ENCODE data around the gene SLK. TPM values are rescaled to one million over a fixed set of nuclear protein-coding genes. Genes with fewer than 3 reads are reported as not detected.

SLK gene
- total RNA-seq, 1 experiment from 2014 or later: 25.6 TPM

GRCh38 chr10:104028823-104029520, 62.0 kb downstream of the SLK start:
- Mint-ChIP-seq H3K36me3 (ENCODE audit: insufficient read depth, unreplicated experiment) (peaks cover 18% of the 10 kb centered on the region), H3K4me1 (ENCODE audit: low read depth, unreplicated experiment) (peaks cover 15% of the 10 kb centered on the region), H3K9me3 (ENCODE audit: low read depth, unreplicated experiment) (no peaks in the 10 kb centered on the region), H3K27me3 (ENCODE audit: unreplicated experiment) (no peaks in the 10 kb centered on the region), H3K4me3 (ENCODE audit: low read depth, unreplicated experiment) (no peak overlapping the region), H3K27ac (ENCODE audit: unreplicated experiment) (no peak overlapping the region)
- CTCF ChIA-PET: interaction anchor here (0.5 kb wide), 1 partner anchor 92 kb away, joined by 3 read pairs; no protein-coding TSS in a partner anchor
- intact Hi-C loops (cut with micrococcal nuclease; ENCODE audit: unreplicated experiment): no loop called here
- BruUV-seq (replicated peaks): no TSS peak
- no peak for TF ChIP-seq CTCF (IDR thresholded peaks at IDR 0.05; ENCODE audit: unreplicated experiment)
- DNase-seq: no peak

- peaks cover 10% of the 10 kb centered on the region for H3K4me1 Mint-ChIP-seq (ENCODE audit: low read depth, unreplicated experiment)
- BruUV-seq (replicated peaks): no TSS peak
- no peak overlapping the region for H3K4me3 Mint-ChIP-seq (ENCODE audit: low read depth, unreplicated experiment)
- no peak for DNase-seq
- intact Hi-C loops (cut with micrococcal nuclease; ENCODE audit: unreplicated experiment): no loop called here
- H3K36me3 Mint-ChIP-seq (ENCODE audit: insufficient read depth, unreplicated experiment): peaks cover 13% of the 10 kb centered on the region
- no peaks in the 10 kb centered on the region for H3K27me3 Mint-ChIP-seq (ENCODE audit: unreplicated experiment)
- no peak overlapping the region for H3K27ac Mint-ChIP-seq (ENCODE audit: unreplicated experiment)
- no peaks in the 10 kb centered on the region for H3K9me3 Mint-ChIP-seq (ENCODE audit: low read depth, unreplicated experiment)
- TF ChIP-seq CTCF (IDR thresholded peaks at IDR 0.05; ENCODE audit: unreplicated experiment): no peak
- CTCF ChIA-PET: no interaction called here
These were observed 62.6 kb downstream of the SLK start for GRCh38 chr10:104029521-104029860.

- CTCF ChIA-PET: no interaction called here
- no peak for DNase-seq
- Mint-ChIP-seq H3K27me3 (ENCODE audit: unreplicated experiment) (no peaks in the 10 kb centered on the region), H3K4me1 (ENCODE audit: low read depth, unreplicated experiment) (no peaks in the 10 kb centered on the region), H3K4me3 (ENCODE audit: low read depth, unreplicated experiment) (no peak overlapping the region), H3K36me3 (ENCODE audit: insufficient read depth, unreplicated experiment) (peaks cover 13% of the 10 kb centered on the region), H3K27ac (ENCODE audit: unreplicated experiment) (peak overlapping the region; percentile 43), H3K9me3 (ENCODE audit: low read depth, unreplicated experiment) (no peaks in the 10 kb centered on the region)
- BruUV-seq (replicated peaks): no TSS peak
- intact Hi-C loops (cut with micrococcal nuclease; ENCODE audit: unreplicated experiment): no loop called here
- no peak for TF ChIP-seq CTCF (IDR thresholded peaks at IDR 0.05; ENCODE audit: unreplicated experiment)
These were observed 64.7 kb downstream of the SLK start for GRCh38 chr10:104031631-104032030.

GRCh38 chr10:104032144-104032775, 65.3 kb downstream of the SLK start:
- Mint-ChIP-seq H3K9me3 (ENCODE audit: low read depth, unreplicated experiment) (no peaks in the 10 kb centered on the region), H3K27me3 (ENCODE audit: unreplicated experiment) (no peaks in the 10 kb centered on the region), H3K4me3 (ENCODE audit: low read depth, unreplicated experiment) (no peak overlapping the region), H3K36me3 (ENCODE audit: insufficient read depth, unreplicated experiment) (peaks cover 13% of the 10 kb centered on the region), H3K4me1 (ENCODE audit: low read depth, unreplicated experiment) (no peaks in the 10 kb centered on the region), H3K27ac (ENCODE audit: unreplicated experiment) (no peak overlapping the region)
- no TSS peak for BruUV-seq (replicated peaks)
- no peak for DNase-seq
- CTCF ChIA-PET: no interaction called here
- no peak for TF ChIP-seq CTCF (IDR thresholded peaks at IDR 0.05; ENCODE audit: unreplicated experiment)
- intact Hi-C loops (cut with micrococcal nuclease; ENCODE audit: unreplicated experiment): no loop called here
